H1 (cell line): ENCODE measurements around the gene TBC1D22B. TPM values are rescaled to one million over a fixed set of nuclear protein-coding genes. Genes with fewer than 3 reads are reported as not detected.

Experiments
- CTCF ChIA-PET: fragments of 300-600 bp; sonication (Branson Sonifier 250); formaldehyde crosslinking; loops from one replicate; lab custom pipeline; 2021; ENCODE audit not compliant: partially characterized antibody; lab: Charles Lee
- POLR2A ChIA-PET: fragments of 300-600 bp; sonication (Branson Sonifier 250); formaldehyde crosslinking; loops from one replicate; lab custom pipeline; 2021; ENCODE audit warnings: inconsistent platforms; ENCODE audit not compliant: partially characterized antibody; lab: Charles Lee
- DNase-seq, 2 experiments: peaks; one replicate each; pipeline versions ENCODE4 v3.0.0 to v3.0.0-alpha.2; 2010 to 2022; ENCODE audit warnings: low spot score in 2 of 2, low read depth in 1 of 2, mixed read lengths in 1 of 2
- FAIRE-seq: peaks from 2 replicates; lab custom pipeline; 2011; peaks lifted over from hg19 to GRCh38; lab: Jason Lieb, UNC
- H2AFZ ChIP-seq: 2 replicates; pipeline ENCODE4 v1.8.1; 2012; ENCODE audit warnings: low read length, inconsistent platforms
- H2AK5ac ChIP-seq: 2 replicates; pipeline ENCODE4 v1.6.1; 2013; ENCODE audit warnings: low read depth, low read length
- H2BK120ac ChIP-seq: replicated peaks from 2 replicates; pipeline ENCODE3; 2013; ENCODE audit warnings: low read depth, low read length, inconsistent platforms
- H2BK12ac ChIP-seq: 2 replicates; pipeline ENCODE4 v1.6.1; 2013; ENCODE audit warnings: low read depth, low read length
- H2BK15ac ChIP-seq: 2 replicates; pipeline ENCODE4 v1.6.1; 2013; ENCODE audit warnings: low read length
- H2BK20ac ChIP-seq: 2 replicates; pipeline ENCODE4 v1.6.1; 2013; ENCODE audit warnings: low read length
- H2BK5ac ChIP-seq: 2 replicates; pipeline ENCODE4 v1.6.1; 2013; ENCODE audit warnings: low read depth, low read length
- H3K14ac ChIP-seq: 2 replicates; pipeline ENCODE4 v1.6.1; 2013; ENCODE audit warnings: inconsistent platforms; ENCODE audit not compliant: insufficient read length
- H3K18ac ChIP-seq: 2 replicates; pipeline ENCODE4 v1.6.1; 2013; ENCODE audit warnings: low read length; ENCODE audit errors: extremely low read depth
- H3K23ac ChIP-seq: 2 replicates; pipeline ENCODE4 v1.6.1; 2013; ENCODE audit warnings: inconsistent platforms; ENCODE audit not compliant: insufficient read length
- H3K23me2 ChIP-seq: 2 replicates; pipeline ENCODE4 v1.6.1; 2013; ENCODE audit warnings: low read depth, low read length
- H3K27ac ChIP-seq: 2 replicates; pipeline ENCODE4 v1.6.1; 2011; ENCODE audit warnings: low read depth, low read length, inconsistent platforms
- H3K27me3 ChIP-seq, 4 experiments: replicated peaks in 1 of 4; 1 replicate in 1 of 4; 2 replicates in 3 of 4; pipeline versions ENCODE4 v1.6.1 to v1.8.1; 2011 to 2013; ENCODE audit warnings: low read length in 3 of 4, mild to moderate bottlenecking in 3 of 4, inconsistent platforms in 2 of 4, mixed read lengths in 2 of 4, moderate library complexity in 1 of 4; ENCODE audit not compliant: control insufficient read depth in 3 of 4, insufficient read depth in 3 of 4; ENCODE audit errors: extremely low read depth in 1 of 4
- H3K36me3 ChIP-seq, 4 experiments: 2 replicates each; pipeline versions ENCODE4 v1.6.1 to v1.8.1; 2011 to 2013; ENCODE audit warnings: mild to moderate bottlenecking in 4 of 4, low read length in 3 of 4, moderate library complexity in 2 of 4, control low read depth in 1 of 4, inconsistent platforms in 1 of 4; ENCODE audit not compliant: insufficient read depth in 4 of 4, control insufficient read depth in 2 of 4
- H3K4ac ChIP-seq: replicated peaks from 2 replicates; pipeline ENCODE3; 2013; ENCODE audit warnings: low read length, low read depth, mixed read lengths, inconsistent platforms; ENCODE audit not compliant: insufficient read length
- H3K4me1 ChIP-seq, 4 experiments: replicated peaks in 1 of 4; 1 replicate in 1 of 4; 2 replicates in 3 of 4; pipeline versions ENCODE4 v1.6.1 to v1.8.1; 2011 to 2013; ENCODE audit warnings: low read length in 3 of 4, inconsistent platforms in 2 of 4, mixed read lengths in 1 of 4; ENCODE audit not compliant: insufficient read depth in 4 of 4, control insufficient read depth in 3 of 4
- H3K4me2 ChIP-seq, 2 experiments: 2 replicates each; pipeline versions ENCODE4 v1.6.1 to v1.8.1; 2011 to 2013; ENCODE audit warnings: low read depth in 2 of 2, low read length in 2 of 2, control low read depth in 1 of 2, inconsistent platforms in 1 of 2, mild to moderate bottlenecking in 1 of 2; ENCODE audit not compliant: insufficient read depth in 1 of 2
- H3K4me3 ChIP-seq, 4 experiments: fragments of 200-600, 300-600 bp in 1 of 4; sonication (generic), shearing (Covaris generic), sonication (Bioruptor Twin) in 1 of 4; 2 replicates each; pipeline versions ENCODE4 v1.5.1 to v1.8.1; 2011 to 2016; ENCODE audit warnings: low read length in 4 of 4, low read depth in 3 of 4, control low read depth in 2 of 4, inconsistent platforms in 2 of 4, mild to moderate bottlenecking in 2 of 4, mixed read lengths in 1 of 4, moderate library complexity in 1 of 4; ENCODE audit not compliant: insufficient read depth in 2 of 4; ENCODE audit errors: extremely low read depth in 1 of 4
- H3K56ac ChIP-seq: replicated peaks from 2 replicates; pipeline ENCODE3; 2013; ENCODE audit warnings: low read depth, mild to moderate bottlenecking, mixed read lengths, low read length, inconsistent platforms; ENCODE audit not compliant: insufficient read length
- H3K79me1 ChIP-seq: 2 replicates; pipeline ENCODE4 v1.6.1; 2013; ENCODE audit warnings: low read depth, low read length, control low read depth
- H3K79me2 ChIP-seq, 2 experiments: 2 replicates each; pipeline versions ENCODE4 v1.6.1 to v1.8.1; 2012 to 2013; ENCODE audit warnings: low read length in 2 of 2, mild to moderate bottlenecking in 2 of 2, inconsistent platforms in 1 of 2; ENCODE audit not compliant: insufficient read depth in 2 of 2, control insufficient read depth in 1 of 2
- H3K9ac ChIP-seq, 4 experiments: replicated peaks in 1 of 4; 1 replicate in 1 of 4; 2 replicates in 3 of 4; pipeline versions ENCODE4 v1.6.1 to v1.8.1; 2011 to 2013; ENCODE audit warnings: low read depth in 3 of 4, low read length in 3 of 4, control low read depth in 2 of 4, mild to moderate bottlenecking in 2 of 4, moderate library complexity in 2 of 4, inconsistent platforms in 1 of 4; ENCODE audit errors: extremely low read depth in 1 of 4
- H3K9me3 ChIP-seq, 2 experiments: 2 replicates each; pipeline versions ENCODE4 v1.6.1 to v1.8.1; 2012 to 2013; ENCODE audit warnings: mild to moderate bottlenecking in 2 of 2, moderate library complexity in 2 of 2, control low read depth in 1 of 2, inconsistent platforms in 1 of 2, low read depth in 1 of 2, low read length in 1 of 2, mixed read lengths in 1 of 2; ENCODE audit not compliant: insufficient read depth in 2 of 2
- H4K20me1 ChIP-seq, 2 experiments: replicated peaks in 1 of 2; 2 replicates each; pipeline versions ENCODE3 to v1.8.1; 2011 to 2013; ENCODE audit warnings: inconsistent platforms in 2 of 2, low read length in 2 of 2, mild to moderate bottlenecking in 1 of 2; ENCODE audit not compliant: insufficient read depth in 2 of 2, control insufficient read depth in 1 of 2
- H4K5ac ChIP-seq: 2 replicates; pipeline ENCODE4 v1.6.1; 2013; ENCODE audit warnings: low read length, low read depth, mixed read lengths, inconsistent platforms; ENCODE audit not compliant: insufficient read length
- H4K8ac ChIP-seq: 2 replicates; pipeline ENCODE4 v1.8.0; 2013; ENCODE audit warnings: mild to moderate bottlenecking, moderate library complexity, low read length, inconsistent platforms; ENCODE audit not compliant: insufficient read depth; ENCODE audit errors: extremely low read depth
- H4K91ac ChIP-seq: replicated peaks from 2 replicates; pipeline ENCODE3; 2013; ENCODE audit warnings: low read length, mixed read lengths, inconsistent platforms; ENCODE audit not compliant: insufficient read length
- JUND ChIP-seq: IDR thresholded peaks from 2 replicates; pipeline ENCODE4 v1.6.1; 2011; ENCODE audit warnings: mild to moderate bottlenecking, improper control_type of control experiment, low read length
- SP4 ChIP-seq: IDR thresholded peaks from 2 replicates; pipeline ENCODE4 v1.6.1; 2012; ENCODE audit warnings: low read length, inconsistent platforms
- WGBS, 2 experiments: shearing (Covaris generic) in 1 of 2; methylation state at CpG; one replicate each; pipeline versions ENCODE4 v1.1.6 to v1.1.7; 2013 to 2015; ENCODE audit warnings: low lambda C conversion rate in 2 of 2, mixed read lengths in 2 of 2, inconsistent platforms in 1 of 2, low coverage in 1 of 2, missing lambda C conversion rate in 1 of 2; ENCODE audit not compliant: insufficient replicate concordance in 2 of 2, insufficient coverage in 1 of 2, insufficient read length in 1 of 2; ENCODE audit errors: extremely low coverage in 1 of 2, missing lambda C conversion rate in 1 of 2; 5-methylcytosine and 5-hydroxymethylcytosine counted together
- polyA plus RNA-seq, 7 experiments: library from polyadenylated mRNA; depleted of rRNA in 3 of 7; stranded (reverse) in 5 of 7; unstranded in 2 of 7; fragments of >200 nt in 5 of 7; fragments of 200-250 nt in 2 of 7; gene quantifications; 1 replicate in 5 of 7; 2 replicates in 1 of 7; 4 replicates in 1 of 7; pipeline versions ENCODE4 v1.2.1 to v1.2.3, GENCODE V29; 2011 to 2013; ENCODE audit warnings: missing spikeins in 2 of 7, mixed read lengths in 2 of 7
- total RNA-seq: library from RNA; stranded (reverse); fragmentation: NEBNext Ultra II Directional; extraction: Animal tissue kit (Norgen Biotek cat#: 25700); gene quantifications from 2 replicates; pipeline ENCODE4 v1.2.1, GENCODE V29; 2021

TBC1D22B gene
- total and polyA plus RNA-seq, 2 of the 8 experiments (the other 6 are each of a cell fraction or from before 2014, with no cell fraction given): 10.1 to 17.4 TPM

GRCh38 chr6:37347177-37347576, 89.6 kb downstream of the TBC1D22B start:
- H3K9ac ChIP-seq: no peak overlapping the region
- no peak overlapping the region for H4K5ac ChIP-seq
- no peaks in the 10 kb centered on the region; a peak in 2 of 7 replicates for H3K27me3 ChIP-seq
- no peaks in the 10 kb centered on the region for H3K23me2 ChIP-seq
- no peaks in the 10 kb centered on the region for H3K36me3 ChIP-seq
- H3K56ac ChIP-seq: no peak overlapping the region
- DNase-seq (no peak), FAIRE-seq (no peak)
- H3K4me2 ChIP-seq: no peak overlapping the region
- no peak overlapping the region for H2BK12ac ChIP-seq
- no peak overlapping the region for H2BK5ac ChIP-seq
- H3K79me1 ChIP-seq: no peaks in the 10 kb centered on the region
- no peak overlapping the region for H3K23ac ChIP-seq
- no peak overlapping the region for H3K27ac ChIP-seq
- WGBS, 2 experiments: 90% methylated on average over 3 of the region's 3 CpGs; no CpG with 5 or more reads in 1 of the 2 experiments
- H3K4me1 ChIP-seq: no peaks in the 10 kb centered on the region
- no peaks in the 10 kb centered on the region for H4K20me1 ChIP-seq
- H3K9me3 ChIP-seq: no peaks in the 10 kb centered on the region
- no peak overlapping the region for H2AK5ac ChIP-seq
- POLR2A ChIA-PET: no interaction called here
- no peak overlapping the region for H3K4me3 ChIP-seq
- no peak overlapping the region for H3K14ac ChIP-seq
- no peak overlapping the region for H3K18ac ChIP-seq
- no peak overlapping the region for H3K4ac ChIP-seq
- H4K91ac ChIP-seq: no peak overlapping the region
- no peak overlapping the region for H2BK20ac ChIP-seq
- H2AFZ ChIP-seq: no peak overlapping the region
- H3K79me2 ChIP-seq: no peaks in the 10 kb centered on the region
- CTCF ChIA-PET: no interaction called here
- no peak overlapping the region for H4K8ac ChIP-seq
- no peak overlapping the region for H2BK15ac ChIP-seq
- H2BK120ac ChIP-seq: no peak overlapping the region
- no peak for TF ChIP-seq SP4
- TF ChIP-seq JUND: no peak
